A673 (cell line): ENCODE results near the gene TRPM1. TPM values are rescaled to one million over a fixed set of nuclear protein-coding genes. Genes with fewer than 3 reads are reported as not detected.

Source experiments
- BruUV-seq: library from RNA; stranded (reverse); fragments of 400-500 nt; replicated peaks from 2 replicates; lab custom pipeline; 2021; lab: Mats Ljungman, UMichigan
- CTCF ChIA-PET: fragments of 300-600 bp; sonication (Branson Sonifier 250); formaldehyde crosslinking; loops from one replicate; lab custom pipeline; 2022; ENCODE audit warnings: antibody characterized with exemption; lab: Charles Lee
- POLR2A ChIA-PET: fragments of 300-600 bp; sonication (Branson Sonifier 250); formaldehyde crosslinking; loops from one replicate; lab custom pipeline; 2022; ENCODE audit warnings: antibody characterized with exemption; ENCODE audit not compliant: low non-redundant PET; lab: Charles Lee
- DNase-seq: peaks from one replicate; pipeline ENCODE4 v3.0.0-alpha.2; 2015; ENCODE audit warnings: low spot score
- H3K27ac ChIP-seq: fragments of 200-600 bp; sonication (generic); 2 replicates; pipeline ENCODE4 v1.5.1; 2016; ENCODE audit warnings: mixed run types, low read depth, mild to moderate bottlenecking, mixed read lengths, antibody characterized with exemption, low read length; ENCODE audit not compliant: poor library complexity, severe bottlenecking
- H3K27me3 ChIP-seq: fragments of 200-600 bp; sonication (generic); replicated peaks from 2 replicates; pipeline ENCODE4 v1.6.1; 2017; ENCODE audit warnings: mixed run types, low read depth, mild to moderate bottlenecking, mixed read lengths, antibody characterized with exemption, low read length; ENCODE audit not compliant: insufficient read depth, poor library complexity
- H3K36me3 ChIP-seq: fragments of 200-600 bp; sonication (generic); 2 replicates; pipeline ENCODE4 v1.6.1; 2016; ENCODE audit warnings: mixed run types, mild to moderate bottlenecking, mixed read lengths, antibody characterized with exemption, low read length; ENCODE audit not compliant: insufficient read depth, poor library complexity, severe bottlenecking
- H3K4me1 ChIP-seq: fragments of 200-600 bp; sonication (generic); 2 replicates; pipeline ENCODE4 v1.6.1; 2017; ENCODE audit warnings: mixed run types, mild to moderate bottlenecking, mixed read lengths, antibody characterized with exemption, low read length; ENCODE audit not compliant: insufficient read depth, poor library complexity, severe bottlenecking
- H3K4me3 ChIP-seq: fragments of 200-600 bp; sonication (generic); 2 replicates; pipeline ENCODE4 v1.5.1; 2016; ENCODE audit warnings: low read depth, mixed run types, mild to moderate bottlenecking, mixed read lengths, low read length; ENCODE audit not compliant: poor library complexity, severe bottlenecking
- H3K9me3 ChIP-seq: fragments of 200-600 bp; sonication (generic); 2 replicates; pipeline ENCODE4 v1.6.1; 2016; ENCODE audit warnings: mixed run types, low read depth, mild to moderate bottlenecking, mixed read lengths, antibody characterized with exemption, low read length; ENCODE audit not compliant: poor library complexity, severe bottlenecking
- CTCF ChIP-seq: fragments of 300-800, 200-600 bp; sonication (generic); conservative IDR thresholded peaks from 2 replicates; pipeline ENCODE4 v1.5.1; 2017; ENCODE audit warnings: low read depth, mild to moderate bottlenecking, antibody characterized with exemption, low read length, moderate library complexity, mixed read lengths
- EZH2 ChIP-seq: fragments of 200-600 bp; sonication (generic); IDR thresholded peaks from 2 replicates; pipeline ENCODE4 v1.6.1; 2017; ENCODE audit warnings: borderline replicate concordance, low read depth, mild to moderate bottlenecking, mixed read lengths, antibody characterized with exemption, low read length; ENCODE audit not compliant: poor library complexity, severe bottlenecking
- intact Hi-C: fragments of 100-400 bp; cut with micrococcal nuclease; formaldehyde crosslinking; loops from one replicate; pipeline ENCODE4 v1.10.0; 2022; ENCODE audit not compliant: unreplicated experiment
- total RNA-seq: library from RNA; stranded (reverse); gene quantifications from 2 replicates; pipeline ENCODE4 v1.2.3, GENCODE V29; 2021

TRPM1 gene
- total RNA-seq, 1 experiment from 2014 or later: not detected

- H3K4me1 ChIP-seq: no peaks in the 10 kb centered on the region
- ChIA-PET CTCF (no interaction called here), POLR2A (no interaction called here)
- TF ChIP-seq EZH2: no peak
- TF ChIP-seq CTCF: no peak
- BruUV-seq: no TSS peak
- no peak overlapping the region for H3K27ac ChIP-seq
- H3K36me3 ChIP-seq: peaks cover 7% of the 10 kb centered on the region
- no peaks in the 10 kb centered on the region for H3K27me3 ChIP-seq
- no peaks in the 10 kb centered on the region for H3K9me3 ChIP-seq
- DNase-seq: no peak
- intact Hi-C loops: no loop called here
- no peak overlapping the region for H3K4me3 ChIP-seq
Measured at GRCh38 chr15:30962659-30963058, 138.9 kb downstream of the TRPM1 start.

- no peak for DNase-seq
- no peaks in the 10 kb centered on the region for H3K4me1 ChIP-seq
- ChIA-PET POLR2A (no interaction called here), CTCF (no interaction called here)
- peaks cover 7% of the 10 kb centered on the region for H3K36me3 ChIP-seq
- H3K9me3 ChIP-seq: no peaks in the 10 kb centered on the region
- intact Hi-C loops: no loop called here
- no peak overlapping the region for H3K27ac ChIP-seq
- no peak overlapping the region for H3K4me3 ChIP-seq
- BruUV-seq: no TSS peak
- no peak for TF ChIP-seq EZH2
- no peak for TF ChIP-seq CTCF
- H3K27me3 ChIP-seq: no peaks in the 10 kb centered on the region
Measured at GRCh38 chr15:30962079-30962478, 139.4 kb downstream of the TRPM1 start.

- TF ChIP-seq EZH2 (no peak), CTCF (no peak)
- H3K36me3 ChIP-seq: peaks cover 11% of the 10 kb centered on the region
- intact Hi-C loops: no loop called here
Measured at GRCh38 chr15:30958219-30958618, 143.3 kb downstream of the TRPM1 start.

More at GRCh38 chr15:30958219-30958618, 143.3 kb downstream of the TRPM1 start:
- Histone ChIP-seq H3K27ac (no peak overlapping the region), H3K4me1 (peaks cover 10% of the 10 kb centered on the region), H3K9me3 (no peaks in the 10 kb centered on the region), H3K27me3 (no peaks in the 10 kb centered on the region), H3K4me3 (no peak overlapping the region)
- DNase-seq: no peak
- BruUV-seq: no TSS peak
- ChIA-PET POLR2A (no interaction called here), CTCF (interaction anchor here (0.9 kb wide), 1 partner anchor 171 kb away, joined by 3 read pairs; no protein-coding TSS in a partner anchor)
